PC-3 (cell line): Measurements from ENCODE around the gene COL9A2. TPM values are rescaled to one million over a fixed set of nuclear protein-coding genes. Genes with fewer than 3 reads are reported as not detected.
A peak's percentile ranks its signal among the peaks of the same experiment; 100 is the strongest.

Experiments used
- ATAC-seq: fragments of 200-7000 bp; cut with Tn5 transposase; 2 replicates; pipeline ENCODE4 v1.9.1; 2020; ENCODE audit warnings: mild to moderate bottlenecking, moderate library complexity
- BruUV-seq: library from RNA; stranded (reverse); fragments of 400-500 nt; replicated peaks from 2 replicates; lab custom pipeline; 2021; lab: Mats Ljungman, UMichigan
- CTCF ChIA-PET: fragments of 300-600 bp; sonication (Branson Sonifier 250); formaldehyde crosslinking; loops from one replicate; lab custom pipeline; 2022; ENCODE audit warnings: antibody characterized with exemption; lab: Charles Lee
- POLR2A ChIA-PET: fragments of 300-600 bp; sonication (Branson Sonifier 250); formaldehyde crosslinking; loops from one replicate; lab custom pipeline; 2022; ENCODE audit warnings: antibody characterized with exemption; ENCODE audit not compliant: unreplicated experiment; lab: Charles Lee
- DNase-seq: peaks from one replicate; pipeline ENCODE4 v3.0.0-alpha.2; 2015
- H2AFZ ChIP-seq: fragments of 300-600 bp; sonication (generic); 2 replicates; pipeline ENCODE4 v1.6.0; 2016; ENCODE audit warnings: antibody characterized with exemption, low read length
- H3F3A ChIP-seq: fragments of 300-600 bp; sonication (generic); one replicate; pipeline ENCODE4 v1.6.0; 2017; ENCODE audit warnings: antibody characterized with exemption, low read length, control low read depth, mild to moderate bottlenecking; ENCODE audit not compliant: unreplicated experiment
- H3K27ac ChIP-seq: fragments of 300-600 bp; sonication (generic); 2 replicates; pipeline ENCODE4 v1.5.1; 2016; ENCODE audit warnings: mild to moderate bottlenecking, low read length
- H3K27me3 ChIP-seq: fragments of 300-600 bp; sonication (generic); 2 replicates; pipeline ENCODE4 v1.6.1; 2016; ENCODE audit warnings: low read length, mixed read lengths
- H3K36me3 ChIP-seq: fragments of 300-600 bp; sonication (generic); 2 replicates; pipeline ENCODE4 v1.6.1; 2016; ENCODE audit warnings: low read depth, mixed run types, low read length, mixed read lengths
- H3K4me1 ChIP-seq: fragments of 300-600 bp; sonication (generic); 2 replicates; pipeline ENCODE4 v1.5.1; 2016; ENCODE audit warnings: low read length; ENCODE audit not compliant: insufficient read depth
- H3K4me2 ChIP-seq: fragments of 300-600 bp; sonication (generic); 2 replicates; pipeline ENCODE4 v1.6.0; 2016; ENCODE audit warnings: low read length
- H3K4me3 ChIP-seq: fragments of 300-600 bp; sonication (generic); 2 replicates; pipeline ENCODE4 v1.5.1; 2016; ENCODE audit warnings: mild to moderate bottlenecking, low read length, mixed read lengths
- H3K79me2 ChIP-seq: fragments of 300-600 bp; sonication (generic); 2 replicates; pipeline ENCODE4 v1.6.1; 2017; ENCODE audit warnings: low read length, mixed read lengths
- H3K9ac ChIP-seq: fragments of 300-600 bp; sonication (generic); 2 replicates; pipeline ENCODE4 v1.6.0; 2016; ENCODE audit warnings: mild to moderate bottlenecking, low read length
- H3K9me2 ChIP-seq: fragments of 300-600 bp; sonication (generic); replicated peaks from 2 replicates; pipeline ENCODE4 v1.6.1; 2016; ENCODE audit warnings: mixed run types, low read length, mixed read lengths
- H3K9me3 ChIP-seq: fragments of 300-600 bp; sonication (generic); 2 replicates; pipeline ENCODE4 v1.6.1; 2016; ENCODE audit warnings: low read length, mixed read lengths
- H4K20me1 ChIP-seq: fragments of 300-600 bp; sonication (generic); 2 replicates; pipeline ENCODE4 v1.6.1; 2016; ENCODE audit warnings: low read length, mixed read lengths
- CTCF ChIP-seq: fragments of 300-600 bp; sonication (generic); conservative IDR thresholded peaks from 2 replicates; pipeline ENCODE4 v1.5.1; 2017; ENCODE audit warnings: antibody characterized with exemption, low read depth, mild to moderate bottlenecking, low read length
- EZH2 ChIP-seq: fragments of 300-600 bp; sonication (generic); IDR thresholded peaks from one replicate; pipeline ENCODE4 v1.6.1; 2017; ENCODE audit warnings: antibody characterized with exemption, mild to moderate bottlenecking, low read length; ENCODE audit not compliant: unreplicated experiment
- EZH2phosphoT487 ChIP-seq: fragments of 300-600 bp; sonication (generic); IDR thresholded peaks from 2 replicates; pipeline ENCODE4 v1.6.1; 2018; ENCODE audit warnings: mild to moderate bottlenecking, antibody characterized with exemption, low read length, borderline replicate concordance
- intact Hi-C: fragments of 100-400 bp; cut with micrococcal nuclease; formaldehyde crosslinking; loops from 2 replicates; pipeline ENCODE4 v1.9.0; 2023
- total RNA-seq: library from RNA; depleted of rRNA; stranded (reverse); fragments of >200 nt; gene quantifications from 2 replicates; pipeline ENCODE4 v1.2.3, GENCODE V29; 2014

The COL9A2 gene
- total RNA-seq, 1 experiment from 2014 or later, result 4.4 TPM

- no TSS peak for BruUV-seq
- TF ChIP-seq EZH2phosphoT487, result no peak
- TF ChIP-seq EZH2, result no peak
- TF ChIP-seq CTCF, result no peak
- Histone ChIP-seq H3F3A (no peaks in the 10 kb centered on the region), H3K4me1 (peaks cover 7% of the 10 kb centered on the region; the same call in 1 of the 2 replicates), H3K9me2 (no peaks in the 10 kb centered on the region), H4K20me1 (no peaks in the 10 kb centered on the region), H3K9ac (no peak overlapping the region), H3K27ac (no peak overlapping the region), H2AFZ (no peak overlapping the region), H3K36me3 (no peaks in the 10 kb centered on the region), H3K27me3 (no peaks in the 10 kb centered on the region), H3K4me3 (no peak overlapping the region), H3K4me2 (no peak overlapping the region), H3K9me3 (no peaks in the 10 kb centered on the region), H3K79me2 (no peaks in the 10 kb centered on the region)
- ATAC-seq (0 out of 2 replicates have a peak, but pooled peaks have one; percentile 13), DNase-seq (no peak)
- ChIA-PET POLR2A (no interaction called here), CTCF (no interaction called here)
- intact Hi-C loops, result no loop called here
Observed at GRCh38 chr1:40301541-40302299, 15.4 kb downstream of the COL9A2 start.

- no peaks in the 10 kb centered on the region for H3K79me2 ChIP-seq
- H2AFZ ChIP-seq, result no peak overlapping the region
- ChIA-PET CTCF (no interaction called here), POLR2A (no interaction called here)
- H4K20me1 ChIP-seq, result no peaks in the 10 kb centered on the region
- H3K9ac ChIP-seq, result no peak overlapping the region
- DNase-seq (no peak), ATAC-seq (no peak)
- no TSS peak for BruUV-seq
- TF ChIP-seq EZH2, result no peak
- no peak for TF ChIP-seq CTCF
- TF ChIP-seq EZH2phosphoT487, result no peak
- no peaks in the 10 kb centered on the region for H3K9me3 ChIP-seq
- no peaks in the 10 kb centered on the region for H3K9me2 ChIP-seq
- no peaks in the 10 kb centered on the region for H3F3A ChIP-seq
- H3K4me3 ChIP-seq, result no peak overlapping the region
- H3K36me3 ChIP-seq, result no peaks in the 10 kb centered on the region
- H3K27me3 ChIP-seq, result no peaks in the 10 kb centered on the region
- intact Hi-C loops, result no loop called here
- no peak overlapping the region for H3K4me2 ChIP-seq
- peaks cover 7% of the 10 kb centered on the region; the same call in 1 of the 2 replicates for H3K4me1 ChIP-seq
- H3K27ac ChIP-seq, result no peak overlapping the region
Observed at GRCh38 chr1:40301066-40301465, 16.0 kb downstream of the COL9A2 start.

- H3K9me3 ChIP-seq, result no peaks in the 10 kb centered on the region
- H3K4me1 ChIP-seq, result peaks cover 6% of the 10 kb centered on the region; the same call in 1 of the 2 replicates
- H4K20me1 ChIP-seq, result no peaks in the 10 kb centered on the region
- no peaks in the 10 kb centered on the region for H3F3A ChIP-seq
- no peak for DNase-seq
- H3K9me2 ChIP-seq, result no peaks in the 10 kb centered on the region
- no peak for TF ChIP-seq CTCF
- TF ChIP-seq EZH2, result no peak
- TF ChIP-seq EZH2phosphoT487, result no peak
- no peaks in the 10 kb centered on the region for H3K79me2 ChIP-seq
- no peak overlapping the region for H3K27ac ChIP-seq
- no peaks in the 10 kb centered on the region for H3K27me3 ChIP-seq
- no TSS peak for BruUV-seq
- no peak overlapping the region for H3K4me2 ChIP-seq
- intact Hi-C loops, result no loop called here
- H3K4me3 ChIP-seq, result no peak overlapping the region
- H3K36me3 ChIP-seq, result no peaks in the 10 kb centered on the region
- H3K9ac ChIP-seq, result no peak overlapping the region
- ChIA-PET CTCF (no interaction called here), POLR2A (no interaction called here)
- no peak for ATAC-seq
- no peak overlapping the region for H2AFZ ChIP-seq
Observed at GRCh38 chr1:40300651-40301050, 16.4 kb downstream of the COL9A2 start.
